Trophoblast cell (in vitro differentiated cells and primary cell): ENCODE measurements around the gene RETREG1.

ENCODE experiments used
- DNase-seq, 2 donors: peaks; one replicate each; pipeline ENCODE4 v3.0.0-alpha.2; 2016
- H2AFZ ChIP-seq: 2 replicates; pipeline ENCODE4 v1.6.1; 2013; ENCODE audit warnings: low read length, moderate library complexity, mild to moderate bottlenecking; ENCODE audit not compliant: insufficient read depth, poor library complexity
- H2AK5ac ChIP-seq: 2 replicates; pipeline ENCODE4 v1.6.1; 2013; ENCODE audit warnings: mild to moderate bottlenecking, low read length
- H2BK120ac ChIP-seq: 2 replicates; pipeline ENCODE4 v1.6.1; 2013; ENCODE audit warnings: low read length, mild to moderate bottlenecking, moderate library complexity; ENCODE audit not compliant: insufficient read depth, poor library complexity
- H2BK12ac ChIP-seq: 2 replicates; pipeline ENCODE4 v1.6.1; 2013; ENCODE audit warnings: mild to moderate bottlenecking, low read length, moderate library complexity
- H2BK5ac ChIP-seq: 2 replicates; pipeline ENCODE4 v1.6.1; 2013; ENCODE audit warnings: low read length, low read depth, moderate library complexity, mild to moderate bottlenecking; ENCODE audit not compliant: poor library complexity
- H3K14ac ChIP-seq: 2 replicates; pipeline ENCODE4 v1.6.1; 2013; ENCODE audit warnings: mild to moderate bottlenecking, low read length
- H3K18ac ChIP-seq: 2 replicates; pipeline ENCODE4 v1.6.1; 2013; ENCODE audit warnings: mild to moderate bottlenecking, low read length
- H3K23ac ChIP-seq: 2 replicates; pipeline ENCODE4 v1.6.1; 2013; ENCODE audit warnings: low read length
- H3K27ac ChIP-seq: 2 replicates; pipeline ENCODE4 v1.5.1; 2013; ENCODE audit warnings: low read depth, mild to moderate bottlenecking, inconsistent platforms, low read length, moderate library complexity
- H3K27me3 ChIP-seq: 2 replicates; pipeline ENCODE4 v1.6.1; 2013; ENCODE audit warnings: inconsistent platforms, mild to moderate bottlenecking, low read length, moderate library complexity; ENCODE audit not compliant: insufficient read depth
- H3K36me3 ChIP-seq, 2 experiments: 1 replicate in 1 of 2; 2 replicates in 1 of 2; pipeline ENCODE4 v1.6.1; 2013; ENCODE audit warnings: low read length in 2 of 2, mild to moderate bottlenecking in 2 of 2, moderate library complexity in 1 of 2; ENCODE audit not compliant: insufficient read depth in 2 of 2, control insufficient read depth in 1 of 2
- H3K4ac ChIP-seq: 2 replicates; pipeline ENCODE4 v1.6.1; 2013; ENCODE audit warnings: low read depth, mild to moderate bottlenecking, low read length, moderate library complexity
- H3K4me1 ChIP-seq, 2 experiments: 1 replicate in 1 of 2; 2 replicates in 1 of 2; pipeline ENCODE4 v1.6.1; 2013; ENCODE audit warnings: low read length in 2 of 2, mild to moderate bottlenecking in 2 of 2, moderate library complexity in 1 of 2; ENCODE audit not compliant: insufficient read depth in 2 of 2, control insufficient read depth in 1 of 2
- H3K4me2 ChIP-seq: 2 replicates; pipeline ENCODE4 v1.6.1; 2013; ENCODE audit warnings: inconsistent platforms, mild to moderate bottlenecking, low read length, moderate library complexity
- H3K4me3 ChIP-seq: 2 replicates; pipeline ENCODE4 v1.5.1; 2013; ENCODE audit warnings: mild to moderate bottlenecking, low read depth, low read length, inconsistent platforms
- H3K79me1 ChIP-seq: one replicate; pipeline ENCODE4 v1.6.1; 2013; ENCODE audit warnings: low read length
- H3K79me2 ChIP-seq: 2 replicates; pipeline ENCODE4 v1.6.1; 2013; ENCODE audit warnings: low read length, mild to moderate bottlenecking; ENCODE audit not compliant: control insufficient read depth, insufficient read depth, poor library complexity
- H3K9ac ChIP-seq: 2 replicates; pipeline ENCODE4 v1.6.1; 2013; ENCODE audit warnings: mild to moderate bottlenecking, low read length
- H3K9me3 ChIP-seq: 2 replicates; pipeline ENCODE4 v1.6.1; 2013; ENCODE audit warnings: low read depth, mild to moderate bottlenecking, control low read depth, inconsistent platforms, low read length; ENCODE audit not compliant: insufficient read depth
- H4K12ac ChIP-seq: 2 replicates; pipeline ENCODE4 v1.6.1; 2013; ENCODE audit warnings: low read depth, mild to moderate bottlenecking, low read length, moderate library complexity
- H4K8ac ChIP-seq: 2 replicates; pipeline ENCODE4 v1.6.1; 2013; ENCODE audit warnings: low read depth, mild to moderate bottlenecking, low read length, moderate library complexity
- H4K91ac ChIP-seq: one replicate; pipeline ENCODE4 v1.6.1; 2013; ENCODE audit warnings: low read depth, mild to moderate bottlenecking, low read length, moderate library complexity
- WGBS: extraction: QIAGEN DNeasy Blood & Tissue Kit; methylation state at CpG from one replicate; pipeline ENCODE4 v1.1.7; 2013; ENCODE audit warnings: missing lambda C conversion rate; ENCODE audit not compliant: insufficient read length, insufficient coverage; ENCODE audit errors: extremely low coverage; 5-methylcytosine and 5-hydroxymethylcytosine counted together

The RETREG1 gene

DNA sequence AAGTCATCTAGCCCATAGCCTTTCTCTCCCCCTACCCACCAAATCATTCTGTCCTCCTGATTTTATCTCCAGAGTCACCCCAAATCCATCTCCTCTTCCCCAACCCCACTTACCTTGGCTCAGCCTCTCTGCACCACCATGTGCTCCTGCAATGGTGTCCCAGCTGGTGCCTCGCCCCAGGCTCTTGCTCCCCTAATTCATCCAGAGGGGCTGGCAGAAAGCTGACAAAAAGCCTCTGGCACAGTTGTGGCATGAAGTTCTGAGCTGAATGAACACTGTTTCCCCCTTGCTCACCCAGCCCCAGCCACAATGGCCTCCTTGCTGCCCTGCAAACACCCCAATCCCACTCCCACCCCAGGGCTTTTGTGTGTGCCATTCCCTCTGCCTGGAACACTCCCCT is 10.2 kb downstream of the RETREG1 start:
- Histone ChIP-seq H4K91ac (no peak overlapping the region), H3K4ac (no peak overlapping the region), H3K14ac (no peak overlapping the region), H4K8ac (no peak overlapping the region), H2AFZ (no peak overlapping the region), H2AK5ac (no peak overlapping the region), H3K23ac (no peak overlapping the region), H3K9me3 (no peaks in the 10 kb centered on the region), H2BK120ac (no peak overlapping the region), H3K79me1 (no peaks in the 10 kb centered on the region), H3K27me3 (no peaks in the 10 kb centered on the region), H3K4me2 (no peak overlapping the region), H3K79me2 (no peaks in the 10 kb centered on the region), H3K4me3 (no peak overlapping the region), H3K4me1 (no peaks in the 10 kb centered on the region), H3K36me3 (no peaks in the 10 kb centered on the region), H3K9ac (no peak overlapping the region), H3K27ac (no peak overlapping the region), H2BK12ac (no peak overlapping the region), H2BK5ac (no peak overlapping the region), H3K18ac (no peak overlapping the region), H4K12ac (no peak overlapping the region)
- no peak for DNase-seq
- WGBS: no CpG with 5 or more reads among the region's 1 CpG

- H3K4me1 ChIP-seq: no peaks in the 10 kb centered on the region
- no peak for DNase-seq
- no peaks in the 10 kb centered on the region for H3K79me2 ChIP-seq
- no peak overlapping the region for H3K27ac ChIP-seq
- no peak overlapping the region for H3K4me3 ChIP-seq
- no peak overlapping the region for H3K4me2 ChIP-seq
- H3K36me3 ChIP-seq: no peaks in the 10 kb centered on the region
- no peak overlapping the region for H3K14ac ChIP-seq
- no peak overlapping the region for H3K23ac ChIP-seq
- H2BK12ac ChIP-seq: no peak overlapping the region
- no peaks in the 10 kb centered on the region for H3K27me3 ChIP-seq
- H3K9me3 ChIP-seq: no peaks in the 10 kb centered on the region
- H2BK120ac ChIP-seq: no peak overlapping the region
- no CpG with 5 or more reads among the region's 6 CpGs for WGBS
- H2AFZ ChIP-seq: no peak overlapping the region
- H3K4ac ChIP-seq: no peak overlapping the region
- no peak overlapping the region for H4K12ac ChIP-seq
- no peak overlapping the region for H3K18ac ChIP-seq
- H4K91ac ChIP-seq: no peak overlapping the region
- no peak overlapping the region for H2AK5ac ChIP-seq
- H3K9ac ChIP-seq: no peak overlapping the region
- H4K8ac ChIP-seq: no peak overlapping the region
- H2BK5ac ChIP-seq: no peak overlapping the region
- H3K79me1 ChIP-seq: no peaks in the 10 kb centered on the region
Observed at GRCh38 chr5:16603701-16604100, 13.1 kb downstream of the RETREG1 start.

DNA sequence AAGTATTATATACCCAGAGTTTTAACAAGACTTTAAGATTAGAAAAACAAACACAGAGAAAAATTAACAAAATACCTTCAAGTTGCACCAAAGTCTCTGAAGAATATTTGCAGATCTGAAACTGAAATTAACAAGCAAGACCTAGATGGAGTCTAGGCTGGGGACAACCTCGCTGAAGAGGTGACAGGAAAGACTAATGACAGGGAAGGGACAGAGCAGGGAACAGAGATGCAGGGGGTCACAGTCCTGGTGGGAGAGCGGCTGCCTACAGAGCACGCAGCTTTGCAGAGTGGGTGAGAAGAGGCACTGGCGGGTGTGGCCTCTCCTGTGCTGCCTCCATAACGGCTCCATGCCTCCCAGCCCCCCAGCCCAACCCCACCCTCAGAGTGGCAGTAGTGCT is 13.5 kb downstream of the RETREG1 start:
- Histone ChIP-seq H3K9me3 (no peaks in the 10 kb centered on the region), H3K9ac (no peak overlapping the region), H3K4me2 (no peak overlapping the region), H3K79me2 (no peaks in the 10 kb centered on the region), H3K27ac (no peak overlapping the region), H4K91ac (no peak overlapping the region), H3K79me1 (no peaks in the 10 kb centered on the region), H3K4me3 (no peak overlapping the region), H2BK12ac (no peak overlapping the region), H4K12ac (no peak overlapping the region), H3K4ac (no peak overlapping the region), H2AFZ (no peak overlapping the region), H3K23ac (no peak overlapping the region), H3K4me1 (no peaks in the 10 kb centered on the region), H3K36me3 (no peaks in the 10 kb centered on the region), H3K14ac (no peak overlapping the region), H3K18ac (no peak overlapping the region), H2AK5ac (no peak overlapping the region), H2BK5ac (no peak overlapping the region), H3K27me3 (no peaks in the 10 kb centered on the region), H2BK120ac (no peak overlapping the region), H4K8ac (no peak overlapping the region)
- DNase-seq: no peak
- no CpG with 5 or more reads among the region's 5 CpGs for WGBS

DNA sequence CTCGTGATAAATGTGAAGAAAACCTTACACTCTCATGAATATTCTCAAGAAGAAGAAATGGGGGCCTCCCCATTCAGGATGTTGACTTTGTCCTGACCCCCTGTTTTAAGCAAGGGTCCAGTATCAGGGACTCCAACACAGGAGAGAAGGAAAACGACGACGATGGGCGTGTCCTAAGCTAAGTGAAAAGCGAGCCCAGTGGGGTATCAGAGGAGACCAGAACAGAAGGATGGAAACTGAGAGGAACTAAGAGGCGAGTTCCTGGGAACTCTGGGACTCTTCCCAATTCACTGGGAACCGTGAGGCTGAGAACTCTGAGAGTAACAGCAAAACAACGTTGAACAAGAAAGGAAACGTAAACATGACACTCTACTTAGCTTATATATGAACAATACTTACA is 14.6 kb downstream of the RETREG1 start:
- Histone ChIP-seq H3K14ac (no peak overlapping the region), H3K4me3 (no peak overlapping the region), H3K4me2 (no peak overlapping the region), H2BK120ac (no peak overlapping the region), H3K36me3 (no peaks in the 10 kb centered on the region), H4K12ac (no peak overlapping the region), H4K8ac (no peak overlapping the region), H3K79me1 (no peaks in the 10 kb centered on the region), H2AK5ac (no peak overlapping the region), H3K27me3 (no peaks in the 10 kb centered on the region), H3K23ac (no peak overlapping the region), H3K18ac (no peak overlapping the region), H3K27ac (no peak overlapping the region), H3K4ac (no peak overlapping the region), H2BK12ac (no peak overlapping the region), H4K91ac (no peak overlapping the region), H3K9me3 (peaks cover 1% of the 10 kb centered on the region), H3K4me1 (no peaks in the 10 kb centered on the region), H3K79me2 (no peaks in the 10 kb centered on the region), H2AFZ (no peak overlapping the region), H3K9ac (no peak overlapping the region), H2BK5ac (no peak overlapping the region)
- no peak for DNase-seq
- WGBS: no CpG with 5 or more reads among the region's 10 CpGs
